ENCODE data around the gene SPRR2A.
"Not testable (repeated sequence)": the region's sequence is repeated elsewhere in the genome, so short reads cannot be mapped to it uniquely, and the experiment has no call there.

Gene SPRR2A

DNA sequence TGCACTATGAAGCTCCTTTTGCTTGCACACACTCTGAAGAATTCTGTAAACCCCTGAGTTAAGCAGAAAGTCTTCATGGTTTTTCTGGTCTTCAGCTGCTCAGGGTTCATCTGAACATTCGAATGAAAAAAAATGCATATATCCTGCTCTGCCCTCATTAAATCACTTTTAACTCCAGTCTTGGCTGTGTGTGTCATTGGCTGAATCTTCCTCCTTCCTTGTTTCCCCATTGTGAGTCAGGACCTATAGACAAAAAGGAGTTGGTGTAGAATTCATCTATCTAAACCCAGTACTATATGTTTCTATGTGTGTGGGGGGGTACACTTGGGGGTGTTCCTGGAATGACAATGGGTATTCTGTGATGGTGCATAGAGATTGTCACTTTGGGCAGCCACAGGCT is 32.9 kb downstream of the SPRR2A start:
- no peak for DNase-seq (ENCODE audit: low spot score)
- no peak for TF ChIP-seq CTCF (IDR thresholded peaks at IDR 0.05)
- no peak overlapping the region for H3K4me3 ChIP-seq

DNA sequence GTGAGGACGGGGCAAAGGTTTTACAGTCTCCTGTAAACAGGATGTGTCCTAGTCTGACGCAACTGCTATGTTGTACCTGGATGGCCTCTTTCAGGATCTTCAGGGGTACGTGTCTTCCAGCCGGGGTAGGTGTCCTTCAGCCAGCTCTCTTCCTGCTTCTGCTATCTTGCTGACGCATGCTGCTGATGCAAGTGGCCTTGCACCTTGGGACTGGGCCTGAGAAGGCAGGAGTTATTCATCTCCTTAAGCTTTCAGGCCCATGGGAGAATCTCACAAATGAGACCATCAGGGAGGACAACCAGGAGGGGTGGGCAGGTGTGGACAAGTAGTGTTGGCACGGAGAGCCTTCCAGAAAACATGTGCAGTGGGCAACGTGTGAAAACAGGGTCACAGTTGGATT is 34.2 kb downstream of the SPRR2A start:
- no peak overlapping the region for H3K27ac ChIP-seq
- DNase-seq (ENCODE audit: low spot score), result no peak
- H3K4me3 ChIP-seq, result no peak overlapping the region
- no peak for TF ChIP-seq CTCF (IDR thresholded peaks at IDR 0.05)

More for the DNA sequence above, 32.9 kb downstream of the SPRR2A start:
- no peak overlapping the region for H3K27ac ChIP-seq

DNA sequence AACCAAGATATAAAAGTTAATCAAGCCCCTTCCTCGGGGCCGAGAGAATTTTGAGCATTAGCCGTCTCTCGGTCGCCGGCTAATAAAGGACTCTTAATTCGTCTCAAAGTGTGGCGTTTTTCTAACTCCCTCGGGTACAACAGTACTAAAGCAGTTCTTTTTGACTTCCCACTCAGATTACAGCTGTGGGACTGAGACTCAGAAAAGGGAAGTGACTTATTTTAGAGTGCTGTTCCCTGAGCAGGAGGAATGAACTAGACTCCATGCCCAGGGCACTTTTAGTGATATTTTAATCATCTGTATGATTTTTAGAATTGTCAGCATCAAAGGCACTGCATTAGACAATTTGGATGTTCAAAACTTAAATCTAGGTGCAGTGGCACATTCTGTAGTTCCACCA is 35.0 kb downstream of the SPRR2A start:
- H3K27ac ChIP-seq; H3K4me3 ChIP-seq; DNase-seq (ENCODE audit: low spot score): not testable (repeated sequence)

DNA sequence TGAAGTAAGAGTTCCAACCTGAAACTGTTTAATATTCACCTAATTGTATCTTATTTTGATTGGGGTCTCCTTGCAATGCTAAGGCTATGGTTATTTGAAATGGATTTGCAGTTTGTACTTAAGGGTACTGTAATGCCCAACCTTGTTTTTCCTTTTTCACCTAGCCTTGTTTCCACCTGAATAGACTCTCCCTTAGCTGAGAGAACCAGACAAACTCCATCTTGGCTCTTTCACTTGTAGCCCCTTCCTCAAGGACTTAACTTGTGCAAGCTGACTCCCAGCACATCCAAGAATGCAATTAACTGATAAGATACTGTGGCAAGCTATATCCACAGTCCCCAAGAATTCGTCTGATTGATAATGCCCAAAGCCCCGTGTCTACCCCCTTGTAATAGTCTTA is 35.5 kb downstream of the SPRR2A start:
- H3K27ac ChIP-seq; H3K4me3 ChIP-seq; DNase-seq (ENCODE audit: low spot score): not testable (repeated sequence)

GRCh38 chr1:153011235-153011758 is 46.0 kb downstream of the SPRR2A start:
- DNase-seq (ENCODE audit: low spot score); H3K4me3 ChIP-seq; H3K27ac ChIP-seq: not testable (repeated sequence)

Data from coronary artery (tissue), 2 donors.